A673 (cell line): ENCODE results near the gene GAB2.

Experiments
- CTCF ChIP-seq: fragments of 300-800, 200-600 bp; sonication (generic); conservative IDR thresholded peaks from 2 replicates; pipeline ENCODE4 v1.5.1; 2017; ENCODE audit warnings: low read depth, mild to moderate bottlenecking, antibody characterized with exemption, low read length, moderate library complexity, mixed read lengths
- EZH2 ChIP-seq: fragments of 200-600 bp; sonication (generic); IDR thresholded peaks from 2 replicates; pipeline ENCODE4 v1.6.1; 2017; ENCODE audit warnings: borderline replicate concordance, low read depth, mild to moderate bottlenecking, mixed read lengths, antibody characterized with exemption, low read length; ENCODE audit not compliant: poor library complexity, severe bottlenecking

- TF ChIP-seq CTCF (no peak), EZH2 (no peak)
Measured at GRCh38 chr11:78179459-78180071, 238.1 kb downstream of the GAB2 start.
